NB4 (cell line): ENCODE results near the gene S100A10.
A peak's percentile ranks its signal among the peaks of the same experiment; 100 is the strongest.

ENCODE experiments used
- DNase-seq: peaks from one replicate; pipeline ENCODE4 v3.0.0; 2010; ENCODE audit warnings: low read depth
- H3K4me3 ChIP-seq: one replicate; pipeline ENCODE4 v1.5.1; 2011; ENCODE audit warnings: mild to moderate bottlenecking, low read depth, low read length, moderate library complexity
- CTCF ChIP-seq: IDR thresholded peaks from one replicate; pipeline ENCODE4 v1.5.1; 2012; ENCODE audit warnings: low read depth, low read length
- MYC ChIP-seq: IDR thresholded peaks from 2 replicates; pipeline ENCODE4 v1.6.1; 2011; ENCODE audit warnings: low read depth, low read length
- POLR2A ChIP-seq: IDR thresholded peaks from 2 replicates; pipeline ENCODE4 v1.6.1; 2011; ENCODE audit warnings: mild to moderate bottlenecking; ENCODE audit not compliant: insufficient read length; ENCODE audit errors: extremely low read depth
- TF ChIP-seq, protein P1 (sequence below): IDR thresholded peaks from 2 replicates; pipeline ENCODE4 v1.6.1; 2011; ENCODE audit warnings: low read depth, low read length

Gene S100A10

GRCh38 chr1:152001631-152002584 lies 8.2 kb upstream of the S100A10 start:
- DNase-seq: peak; percentile 77
- TF ChIP-seq, protein P1, sequence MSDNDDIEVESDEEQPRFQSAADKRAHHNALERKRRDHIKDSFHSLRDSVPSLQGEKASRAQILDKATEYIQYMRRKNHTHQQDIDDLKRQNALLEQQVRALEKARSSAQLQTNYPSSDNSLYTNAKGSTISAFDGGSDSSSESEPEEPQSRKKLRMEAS: no peak
- peak; percentile 85 for TF ChIP-seq CTCF
- no peak overlapping the region for H3K4me3 ChIP-seq

DNA sequence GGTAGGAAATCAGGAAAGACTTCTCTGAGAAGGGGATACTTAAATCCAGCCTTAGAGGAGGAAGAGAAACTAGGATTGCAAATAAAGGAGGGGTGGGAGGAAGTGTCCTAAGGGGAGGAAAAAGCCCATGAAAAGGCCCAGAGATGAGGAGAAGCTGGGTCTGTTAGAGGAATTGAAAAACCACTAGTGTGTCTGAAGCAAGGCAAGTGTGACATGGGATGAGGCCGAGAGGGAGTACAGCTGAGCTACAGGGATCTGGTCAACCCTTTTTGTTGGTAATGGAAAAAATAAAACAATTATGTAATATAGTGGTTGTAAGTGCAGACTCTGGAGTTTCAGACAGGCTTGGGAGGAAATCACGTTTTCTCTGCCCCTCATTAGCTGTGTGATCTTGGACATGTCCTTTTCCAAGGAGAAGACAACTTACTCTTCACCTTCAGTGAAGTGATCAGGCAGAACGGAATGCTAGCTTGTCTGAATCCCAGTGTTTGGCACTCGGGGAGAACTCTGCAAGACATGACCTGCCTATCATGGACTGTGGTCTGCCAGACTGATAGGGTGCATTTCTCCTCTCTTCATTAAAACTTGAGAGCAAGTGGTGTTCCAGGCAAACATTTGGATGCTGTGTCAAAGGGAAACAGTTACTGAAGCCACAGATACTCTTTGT lies 7.4 kb upstream of the S100A10 start:
- no peak overlapping the region for H3K4me3 ChIP-seq
- TF ChIP-seq CTCF (no peak), POLR2A (no peak), MYC (no peak)
- TF ChIP-seq, protein P1: no peak
- DNase-seq: no peak

- DNase-seq: no peak
- TF ChIP-seq, protein P1: no peak
- TF ChIP-seq CTCF: no peak
- TF ChIP-seq MYC: no peak
- no peak for TF ChIP-seq POLR2A
- no peak overlapping the region for H3K4me3 ChIP-seq
Measured at GRCh38 chr1:151998611-151999362, 5.1 kb upstream of the S100A10 start.

GRCh38 chr1:151997284-151997570 lies 3.6 kb upstream of the S100A10 start:
- DNase-seq: no peak
- H3K4me3 ChIP-seq: no peak overlapping the region
- TF ChIP-seq, protein P1: no peak
- no peak for TF ChIP-seq CTCF
- TF ChIP-seq POLR2A: no peak
- TF ChIP-seq MYC: no peak

DNA sequence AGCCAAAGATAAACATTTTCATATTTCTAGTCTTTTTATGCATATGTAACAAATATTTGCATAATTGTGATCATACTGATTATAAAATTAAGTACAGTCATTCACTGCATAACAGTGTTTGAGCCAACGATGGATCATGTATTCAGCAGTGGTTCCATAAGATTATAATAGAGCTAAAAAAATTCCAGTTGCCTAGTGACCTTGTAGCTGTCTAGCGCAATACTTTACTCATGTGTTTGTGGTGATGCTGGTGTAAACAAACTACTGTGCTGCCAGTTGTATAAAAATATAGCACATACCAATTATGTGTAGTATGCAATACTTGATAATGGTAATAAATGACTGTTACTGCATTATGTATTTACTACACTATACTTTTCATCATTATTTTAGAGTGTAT lies 2.1 kb upstream of the S100A10 start:
- no peak overlapping the region for H3K4me3 ChIP-seq
- TF ChIP-seq MYC (no peak), CTCF (no peak), POLR2A (no peak)
- TF ChIP-seq, protein P1: no peak
- DNase-seq: no peak
